OCI-LY1 (cell line): ENCODE data around the gene PLPPR2.

Experiments used
- EZH2 ChIP-seq: fragments of 200-600 bp; sonication (generic), shearing (Covaris generic); IDR thresholded peaks from 2 replicates; pipeline ENCODE4 v1.8.0; 2017; ENCODE audit warnings: borderline replicate concordance, mixed run types, mild to moderate bottlenecking, antibody characterized with exemption, low read length, moderate library complexity, mixed read lengths
- TF ChIP-seq, protein P1 (sequence below): fragments of 200-600 bp; sonication (generic), shearing (Covaris generic); IDR thresholded peaks from 2 replicates; pipeline ENCODE4 v1.5.1; 2017; ENCODE audit warnings: mild to moderate bottlenecking, antibody characterized with exemption, low read length, moderate library complexity, mixed read lengths

GRCh38 chr19:11365557-11366117 is 10.4 kb downstream of the PLPPR2 start:
- TF ChIP-seq, protein P1, sequence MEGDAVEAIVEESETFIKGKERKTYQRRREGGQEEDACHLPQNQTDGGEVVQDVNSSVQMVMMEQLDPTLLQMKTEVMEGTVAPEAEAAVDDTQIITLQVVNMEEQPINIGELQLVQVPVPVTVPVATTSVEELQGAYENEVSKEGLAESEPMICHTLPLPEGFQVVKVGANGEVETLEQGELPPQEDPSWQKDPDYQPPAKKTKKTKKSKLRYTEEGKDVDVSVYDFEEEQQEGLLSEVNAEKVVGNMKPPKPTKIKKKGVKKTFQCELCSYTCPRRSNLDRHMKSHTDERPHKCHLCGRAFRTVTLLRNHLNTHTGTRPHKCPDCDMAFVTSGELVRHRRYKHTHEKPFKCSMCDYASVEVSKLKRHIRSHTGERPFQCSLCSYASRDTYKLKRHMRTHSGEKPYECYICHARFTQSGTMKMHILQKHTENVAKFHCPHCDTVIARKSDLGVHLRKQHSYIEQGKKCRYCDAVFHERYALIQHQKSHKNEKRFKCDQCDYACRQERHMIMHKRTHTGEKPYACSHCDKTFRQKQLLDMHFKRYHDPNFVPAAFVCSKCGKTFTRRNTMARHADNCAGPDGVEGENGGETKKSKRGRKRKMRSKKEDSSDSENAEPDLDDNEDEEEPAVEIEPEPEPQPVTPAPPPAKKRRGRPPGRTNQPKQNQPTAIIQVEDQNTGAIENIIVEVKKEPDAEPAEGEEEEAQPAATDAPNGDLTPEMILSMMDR = no peak
- TF ChIP-seq EZH2 = no peak
